KOPT-K1 (cell line): Measurements from ENCODE around the gene CRY1.
A peak's percentile ranks its signal among the peaks of the same experiment; 100 is the strongest.

Experiments used
- H3K27ac ChIP-seq: fragments of 200-600 bp; sonication (generic); 2 replicates; pipeline ENCODE4 v1.5.1; 2016; ENCODE audit warnings: antibody characterized with exemption, mild to moderate bottlenecking, low read depth, low read length; ENCODE audit not compliant: poor library complexity, severe bottlenecking
- H3K36me3 ChIP-seq: fragments of 200-600 bp; sonication (generic); 2 replicates; pipeline ENCODE4 v1.5.1; 2017; ENCODE audit warnings: antibody characterized with exemption, mild to moderate bottlenecking, low read length, moderate library complexity; ENCODE audit not compliant: insufficient read depth
- H3K9me3 ChIP-seq: fragments of 200-600 bp; sonication (generic); 2 replicates; pipeline ENCODE4 v1.5.1; 2017; ENCODE audit warnings: antibody characterized with exemption, low read length, mild to moderate bottlenecking; ENCODE audit not compliant: insufficient read depth, poor library complexity, severe bottlenecking

The CRY1 gene

DNA sequence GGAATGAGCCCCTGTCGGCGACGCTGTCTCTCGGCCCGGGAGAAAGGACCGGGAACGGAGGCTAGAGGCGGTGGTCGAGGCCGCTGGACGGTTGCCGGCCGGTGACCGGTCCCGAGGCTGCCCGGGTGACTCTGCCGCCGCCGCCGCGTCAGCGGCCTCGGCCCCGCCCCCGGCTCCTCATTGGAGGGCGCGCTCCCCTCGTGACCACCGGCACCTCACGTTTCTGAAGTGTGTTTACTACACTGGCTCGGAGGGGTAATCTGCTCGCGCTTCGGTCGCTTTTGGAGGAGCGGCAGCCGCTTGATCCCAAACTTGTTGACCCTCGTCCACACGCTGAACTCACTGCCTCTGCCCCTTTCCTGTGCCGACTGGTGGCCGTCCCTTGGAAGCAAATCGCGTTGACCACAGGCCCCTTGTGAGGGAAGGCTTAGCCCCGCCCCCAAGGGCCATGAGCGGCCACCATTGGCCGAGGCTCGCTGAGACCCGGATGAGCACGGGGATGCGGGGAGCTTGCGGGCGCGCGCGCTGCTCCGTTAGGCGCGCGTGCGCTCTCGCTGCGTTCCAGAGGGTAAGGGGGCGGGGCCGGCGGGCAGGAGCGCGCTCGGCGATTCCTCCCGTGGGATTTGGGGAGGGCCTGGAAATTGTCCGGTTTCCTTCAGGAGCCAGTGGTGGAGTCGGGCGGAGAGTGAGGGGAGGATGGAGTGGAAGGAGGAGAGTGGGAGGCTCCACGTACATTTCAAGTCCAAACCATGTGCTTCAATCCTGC, at the start of gene CRY1:
CRY1 (minus strand) TSS at position 133 of the 766 bp plus-strand sequence. CDS start 588 bp downstream, outside the sequence.
- no peaks in the 10 kb centered on the region for H3K36me3 ChIP-seq
- H3K9me3 ChIP-seq = peaks cover 16% of the 10 kb centered on the region
- H3K27ac ChIP-seq = peak within 1 kb of the TSS; percentile 78

DNA sequence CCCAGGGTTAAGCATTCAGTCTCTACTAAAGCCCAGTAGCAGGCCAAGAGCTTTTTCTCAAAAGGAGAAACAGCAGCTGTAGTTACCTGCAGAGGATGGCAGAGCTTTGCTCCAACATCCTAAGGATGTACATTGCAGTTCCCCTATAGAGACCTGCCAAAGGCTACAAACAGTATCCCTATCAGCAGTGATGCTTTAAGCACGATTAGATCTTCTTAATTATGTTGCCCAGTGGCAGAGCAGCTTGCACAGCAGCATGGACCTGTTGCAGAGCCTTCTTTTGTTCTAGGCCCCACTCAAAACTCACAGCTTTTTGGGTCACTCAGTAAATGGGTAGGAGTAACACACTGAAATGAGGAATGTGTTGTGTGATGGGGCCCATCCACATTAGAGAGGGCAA, 46.4 kb upstream of the CRY1 start:
- H3K36me3 ChIP-seq = no peaks in the 10 kb centered on the region
- H3K9me3 ChIP-seq = no peaks in the 10 kb centered on the region
- no peak overlapping the region for H3K27ac ChIP-seq

DNA sequence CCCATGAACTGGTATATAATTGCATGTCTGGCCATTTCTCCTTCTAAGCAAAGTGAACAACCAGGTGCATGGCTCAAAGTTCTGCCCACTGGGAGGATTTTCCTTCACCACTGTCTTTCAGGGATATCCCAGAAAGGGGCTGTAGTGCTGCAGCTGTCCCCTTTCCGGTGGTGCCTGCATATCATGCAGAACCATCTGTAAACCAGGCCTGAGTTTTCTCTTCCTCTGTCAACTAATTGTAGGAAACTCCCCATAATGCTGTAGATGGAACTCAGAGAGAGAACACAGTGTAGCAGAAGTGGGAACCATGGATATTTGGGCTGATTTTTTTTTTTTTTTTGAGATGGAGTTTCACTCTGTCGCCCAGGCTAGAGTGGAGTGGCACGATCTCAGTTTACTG, 45.6 kb upstream of the CRY1 start:
- Histone ChIP-seq H3K27ac (no peak overlapping the region), H3K36me3 (no peaks in the 10 kb centered on the region), H3K9me3 (no peaks in the 10 kb centered on the region)

DNA sequence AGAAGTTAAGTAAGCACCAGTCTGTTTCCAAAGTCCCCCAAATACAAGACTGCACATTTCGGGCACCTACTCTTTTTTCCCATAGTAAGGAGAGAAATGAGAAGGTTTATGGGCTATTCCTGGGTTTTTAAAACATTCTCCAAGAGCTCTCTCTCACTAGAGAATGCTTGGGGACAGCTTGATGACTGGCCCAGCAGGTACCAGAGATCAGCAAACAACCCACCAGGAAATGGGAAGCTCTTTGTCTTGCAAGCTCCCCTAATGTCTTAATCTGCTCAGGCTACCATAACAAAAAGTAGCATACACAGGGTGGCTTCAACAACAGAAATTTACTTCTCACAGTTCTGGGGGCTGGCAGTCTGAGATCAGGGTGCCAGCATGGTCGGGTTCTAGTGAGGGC, 41.8 kb upstream of the CRY1 start:
- Histone ChIP-seq H3K36me3 (no peaks in the 10 kb centered on the region), H3K9me3 (no peaks in the 10 kb centered on the region), H3K27ac (no peak overlapping the region)

DNA sequence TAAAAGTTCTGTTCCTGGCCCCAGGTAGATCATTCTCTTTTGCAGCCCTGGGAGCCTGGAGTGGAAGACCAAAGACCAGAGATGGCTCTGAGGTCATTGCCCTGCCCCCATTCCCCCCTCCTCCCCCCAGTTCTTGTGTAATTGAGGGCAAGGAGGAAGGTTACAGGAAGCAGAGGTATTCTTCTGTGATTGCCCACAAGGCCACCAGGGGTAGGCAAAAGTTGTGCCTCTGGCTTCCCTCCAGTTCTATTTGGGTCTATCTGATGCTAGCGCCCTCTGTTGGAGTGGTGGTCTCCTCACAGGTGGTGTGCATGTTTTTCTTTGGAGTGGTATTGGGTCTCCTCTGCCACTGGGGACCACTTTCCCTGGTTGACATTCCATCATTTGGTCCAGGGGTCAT, 41.2 kb upstream of the CRY1 start:
- H3K27ac ChIP-seq = no peak overlapping the region
- no peaks in the 10 kb centered on the region for H3K36me3 ChIP-seq
- no peaks in the 10 kb centered on the region for H3K9me3 ChIP-seq

DNA sequence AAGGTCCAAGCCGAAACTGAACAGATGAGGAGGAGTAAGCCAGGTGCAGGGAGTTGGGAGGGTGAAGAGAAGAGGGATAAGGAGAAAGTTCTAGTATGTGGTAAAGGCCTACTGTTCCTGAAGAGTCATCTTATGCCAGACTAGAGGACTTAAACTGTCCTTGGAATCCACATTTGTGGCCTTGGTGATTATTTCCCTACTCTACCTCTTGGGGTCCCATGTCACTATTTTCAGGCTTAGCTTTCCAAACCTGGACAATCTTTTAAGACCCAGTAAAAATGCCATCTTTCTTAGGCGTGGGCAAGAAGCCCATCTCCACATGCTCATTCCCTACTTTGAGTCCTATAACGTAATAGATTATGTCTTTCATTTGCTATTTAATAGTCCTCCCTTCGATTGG, 40.1 kb upstream of the CRY1 start:
- no peaks in the 10 kb centered on the region for H3K36me3 ChIP-seq

DNA sequence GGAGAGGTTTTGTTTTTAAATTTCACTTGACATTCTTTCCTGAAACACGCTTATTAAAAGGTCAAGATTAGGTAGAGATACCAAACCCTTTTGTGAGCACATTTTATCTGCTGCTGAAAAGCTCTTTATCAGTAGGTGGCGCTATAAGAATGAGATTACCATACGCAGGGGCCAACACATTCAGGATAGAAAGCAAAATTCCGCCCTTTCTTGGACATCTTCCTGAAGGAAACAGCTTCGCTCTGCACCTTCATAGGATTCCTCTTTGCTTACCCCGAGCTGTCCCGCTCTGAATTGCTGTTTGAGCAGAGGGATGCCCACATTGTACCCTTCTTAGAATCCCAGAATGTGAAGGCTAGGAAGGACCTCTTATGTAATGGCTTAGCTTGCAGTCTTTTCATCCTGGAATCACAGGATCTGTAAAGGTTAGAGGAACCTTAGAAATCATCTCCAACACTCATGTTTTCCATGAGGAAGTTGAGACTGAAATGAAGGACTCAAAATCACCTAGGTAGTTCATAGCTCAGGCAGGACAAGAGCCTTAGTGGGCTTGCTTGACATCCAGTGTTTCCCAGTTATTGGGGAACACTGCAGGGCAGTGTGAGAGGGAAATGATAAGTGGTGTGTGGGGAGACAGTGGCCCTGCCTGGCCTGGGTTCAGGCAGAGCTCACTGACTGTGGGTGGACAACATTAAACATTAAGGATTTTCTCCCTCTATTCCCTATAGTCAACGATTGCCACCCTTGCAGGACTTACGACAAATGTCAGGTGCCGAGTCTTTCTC, 38.7 kb upstream of the CRY1 start:
- H3K27ac ChIP-seq = no peak overlapping the region
- no peaks in the 10 kb centered on the region for H3K9me3 ChIP-seq
- no peaks in the 10 kb centered on the region for H3K36me3 ChIP-seq

More for the DNA sequence above, 40.1 kb upstream of the CRY1 start:
- H3K9me3 ChIP-seq = no peaks in the 10 kb centered on the region
- no peak overlapping the region for H3K27ac ChIP-seq

DNA sequence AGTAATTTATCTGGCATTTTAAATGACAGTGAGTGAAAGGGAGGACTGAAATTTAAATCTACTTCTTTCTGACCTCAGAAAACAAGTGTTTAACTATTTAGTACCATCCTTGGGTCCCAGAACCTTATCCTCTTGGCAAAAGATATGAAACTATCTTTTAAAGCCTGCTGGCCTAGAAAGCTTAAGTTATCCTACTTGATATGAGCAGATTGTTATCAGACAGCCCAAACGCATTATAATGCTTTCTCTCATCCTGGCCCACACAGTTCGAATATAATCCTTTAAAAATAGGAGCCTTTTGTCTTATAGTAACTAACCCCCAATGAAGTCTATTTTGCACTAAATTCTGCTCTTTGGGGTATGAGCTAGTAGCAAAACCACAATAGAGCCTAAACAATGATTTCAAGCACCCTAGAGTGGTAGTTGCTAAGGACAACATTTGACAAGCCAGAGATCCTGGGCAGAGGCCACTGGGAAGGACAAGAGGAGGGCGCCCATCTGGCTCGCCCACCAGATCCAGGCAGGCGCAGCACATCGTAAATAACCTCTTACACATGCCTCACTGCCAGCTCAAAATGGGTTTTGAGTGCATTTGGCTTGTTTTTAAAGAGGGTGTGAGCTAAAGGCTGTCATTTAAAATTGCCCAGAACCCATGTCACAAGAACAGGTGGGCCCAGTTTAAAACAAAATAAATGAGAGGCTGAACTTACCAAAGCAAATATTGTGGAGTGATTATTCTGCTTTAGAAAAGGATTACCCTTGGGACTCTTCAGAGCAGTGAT, 37.7 kb upstream of the CRY1 start:
- Histone ChIP-seq H3K27ac (no peak overlapping the region), H3K9me3 (no peaks in the 10 kb centered on the region), H3K36me3 (no peaks in the 10 kb centered on the region)

DNA sequence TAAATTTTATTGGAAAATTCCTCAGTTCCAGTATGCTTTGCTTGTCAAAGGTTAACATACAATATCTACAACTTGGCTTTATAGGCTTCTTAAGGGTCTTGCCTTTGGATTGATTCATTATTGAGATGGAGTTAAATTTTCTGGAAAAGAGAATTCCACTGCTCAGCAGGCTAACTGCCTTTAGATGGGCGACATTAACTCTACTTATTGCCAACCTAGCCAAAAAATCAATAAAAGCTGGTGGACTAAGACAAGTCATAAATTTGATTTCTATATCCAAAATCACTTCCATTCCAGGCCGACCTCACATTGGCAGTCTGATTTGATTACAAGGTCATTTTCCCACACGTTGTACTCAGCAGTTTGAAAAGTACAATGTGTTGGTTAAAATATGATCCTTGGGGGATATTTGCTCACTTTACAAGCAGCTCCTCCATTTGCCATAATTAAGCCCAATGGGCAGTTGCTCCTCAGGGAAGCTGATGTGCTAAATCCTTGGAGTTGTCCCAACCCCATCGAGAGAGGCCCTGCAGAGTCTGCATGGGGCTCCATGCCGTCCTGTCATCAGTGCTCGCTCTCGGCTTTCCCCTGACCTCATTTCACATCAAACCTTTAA, 36.1 kb upstream of the CRY1 start:
- Histone ChIP-seq H3K27ac (no peak overlapping the region), H3K9me3 (no peaks in the 10 kb centered on the region), H3K36me3 (no peaks in the 10 kb centered on the region)

DNA sequence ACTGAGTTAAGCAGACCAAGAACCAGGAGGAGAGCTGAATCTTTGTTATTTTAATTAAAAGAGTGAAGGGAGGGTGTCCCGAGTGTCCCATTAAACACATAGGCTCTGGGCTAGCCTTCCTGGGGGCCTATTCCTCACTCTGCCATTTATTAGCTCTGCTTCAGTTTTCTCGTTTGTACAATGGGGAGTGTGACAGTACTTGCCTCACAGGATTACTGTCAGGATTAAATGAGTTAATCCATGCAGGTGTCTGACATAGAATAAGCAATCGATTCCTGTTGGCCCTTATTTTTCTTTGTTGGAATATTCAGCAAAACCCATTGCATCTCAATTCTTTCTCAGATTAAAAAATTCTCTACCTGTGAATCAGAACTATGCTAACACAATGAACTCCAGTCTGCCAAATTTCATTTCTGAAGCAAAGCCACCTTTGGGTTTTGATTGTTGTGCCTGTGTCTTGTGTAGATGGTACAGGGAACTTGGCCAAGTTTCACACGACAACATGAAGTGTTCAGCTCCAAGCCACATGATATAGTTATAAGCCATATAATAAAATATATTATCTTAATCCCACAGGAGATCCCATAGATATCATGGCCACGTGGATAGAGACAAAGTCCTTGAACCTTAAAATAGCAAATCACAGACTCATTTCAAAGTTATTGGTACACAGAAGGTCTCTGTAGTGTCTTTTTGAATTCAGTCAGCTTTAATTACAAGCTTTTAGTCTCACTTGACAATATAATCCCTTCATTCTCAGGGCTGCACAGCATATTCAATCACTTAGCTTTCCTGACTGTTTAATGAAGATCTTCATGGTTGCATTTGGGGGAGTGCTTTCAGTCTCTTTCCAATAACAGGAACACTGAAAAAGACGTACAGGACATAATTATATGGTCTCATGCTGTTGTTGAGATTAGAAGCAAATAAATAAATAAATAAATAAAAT, 34.4 kb upstream of the CRY1 start:
- no peaks in the 10 kb centered on the region for H3K36me3 ChIP-seq
- no peak overlapping the region for H3K27ac ChIP-seq
- H3K9me3 ChIP-seq = no peaks in the 10 kb centered on the region

DNA sequence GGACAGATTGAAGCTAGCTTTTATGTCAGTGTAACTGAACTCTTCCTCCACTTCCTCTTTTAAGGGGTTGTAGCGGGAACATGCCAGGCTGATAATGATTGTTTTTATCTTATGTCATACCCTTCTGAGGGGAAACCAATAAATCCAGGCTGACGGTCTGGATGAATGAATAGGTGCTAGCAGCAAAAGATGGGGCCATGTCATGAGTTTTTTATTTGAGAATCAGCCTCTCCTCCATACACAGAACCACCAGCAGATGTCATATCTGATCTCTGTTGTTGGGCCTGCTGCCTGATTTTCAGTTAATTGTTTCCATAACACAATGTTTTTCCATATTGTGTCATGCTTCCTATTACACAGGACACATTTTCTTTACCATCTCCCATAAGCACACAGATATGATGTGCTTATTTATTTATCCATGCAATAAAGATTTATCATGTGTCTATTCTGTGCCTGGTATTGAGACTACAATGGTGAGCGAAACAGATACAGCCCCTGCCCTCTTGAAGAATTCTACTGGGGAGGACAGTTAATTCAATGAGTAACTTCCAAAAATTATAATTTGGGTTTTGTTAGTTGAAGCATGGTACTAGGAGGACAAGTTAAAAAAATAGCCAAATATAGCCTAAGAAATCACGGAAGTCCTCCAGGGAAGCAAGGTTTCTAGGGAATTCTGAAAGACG, 33.6 kb upstream of the CRY1 start:
- H3K27ac ChIP-seq = no peak overlapping the region
- no peaks in the 10 kb centered on the region for H3K36me3 ChIP-seq

DNA sequence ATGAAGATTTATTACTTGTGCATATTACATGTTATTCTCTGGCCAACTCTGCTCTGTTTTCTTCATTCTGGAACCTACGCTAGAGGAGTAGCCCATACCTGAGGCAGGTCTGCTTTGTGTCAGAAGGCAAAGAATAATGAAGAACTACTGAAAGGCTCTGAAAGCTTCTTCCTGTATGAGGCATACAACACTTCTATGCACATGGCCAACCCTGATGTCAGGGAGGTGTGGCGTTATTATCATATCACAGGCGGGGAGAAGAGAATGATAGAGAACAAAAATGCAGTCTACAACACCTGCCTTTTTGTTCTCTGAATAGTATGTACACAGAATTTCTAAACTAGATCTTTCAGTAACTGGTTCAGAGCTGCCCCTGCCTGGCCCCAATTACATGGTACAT, 32.5 kb upstream of the CRY1 start:
- Histone ChIP-seq H3K27ac (no peak overlapping the region), H3K9me3 (no peaks in the 10 kb centered on the region), H3K36me3 (no peaks in the 10 kb centered on the region)

More for the DNA sequence above, 33.6 kb upstream of the CRY1 start:
- H3K9me3 ChIP-seq = no peaks in the 10 kb centered on the region

DNA sequence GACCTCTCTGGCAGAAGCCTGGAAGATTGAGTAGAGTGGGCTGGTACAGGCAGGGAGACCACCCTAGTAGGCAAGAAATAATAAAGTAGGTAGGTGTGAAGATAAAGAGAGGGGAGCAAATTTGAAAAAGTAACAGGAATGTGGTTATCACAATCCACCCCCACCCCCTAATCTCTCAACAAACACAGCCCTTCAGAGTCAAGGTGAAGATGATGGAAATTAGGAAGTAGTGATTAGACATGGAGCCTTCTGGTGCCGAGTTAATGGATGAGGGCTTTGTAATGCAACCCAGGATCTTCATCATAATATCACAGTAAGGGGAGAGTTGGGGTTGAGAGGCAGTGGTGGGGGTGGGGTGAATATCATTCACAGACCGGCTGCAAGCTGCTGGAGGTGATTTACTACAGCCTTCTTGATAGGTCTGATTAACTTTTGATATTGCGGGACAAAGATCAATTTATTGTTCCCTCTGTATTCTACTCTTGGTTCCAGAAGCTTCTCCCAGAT, 29.2 kb upstream of the CRY1 start:
- no peaks in the 10 kb centered on the region for H3K9me3 ChIP-seq
- H3K36me3 ChIP-seq = no peaks in the 10 kb centered on the region
- no peak overlapping the region for H3K27ac ChIP-seq
